BLaER1 treated with 17β-estradiol and CSF1 and Interleukin-3, amounts not matched to agents 10 nM and 100 nM (cell line): ENCODE data around the gene CCDC9B.

ENCODE experiments used
- H3K27ac ChIP-seq, 11 experiments: shearing (Covaris generic); formaldehyde crosslinking; 2 replicates each; pipeline ENCODE4 v1.8.1; 2022
- H3K27me3 ChIP-seq, 11 experiments: shearing (Covaris generic); formaldehyde crosslinking; 2 replicates each; pipeline ENCODE4 v1.8.1; 2022
- H3K36me3 ChIP-seq, 11 experiments: shearing (Covaris generic); formaldehyde crosslinking; 2 replicates each; pipeline ENCODE4 v1.8.1; 2022
- H3K4me1 ChIP-seq, 10 experiments: shearing (Covaris generic); formaldehyde crosslinking; 2 replicates each; pipeline ENCODE4 v1.8.1; 2022
- H3K4me2 ChIP-seq, 11 experiments: shearing (Covaris generic); formaldehyde crosslinking; 2 replicates each; pipeline ENCODE4 v1.8.1; 2022
- H3K4me3 ChIP-seq, 10 experiments: shearing (Covaris generic); formaldehyde crosslinking; 2 replicates each; pipeline ENCODE4 v1.8.1; 2022
- H3K9ac ChIP-seq, 11 experiments: shearing (Covaris generic); formaldehyde crosslinking; 2 replicates each; pipeline ENCODE4 v1.8.1; 2022
- H3K9me3 ChIP-seq, 11 experiments: shearing (Covaris generic); formaldehyde crosslinking; replicated peaks in 1 of 11; 2 replicates each; pipeline ENCODE4 v1.8.1; 2022
- H4K20me1 ChIP-seq, 11 experiments: shearing (Covaris generic); formaldehyde crosslinking; 2 replicates each; pipeline ENCODE4 v1.8.1; 2022
- Cebpa-rat ChIP-seq, 11 experiments: shearing (Covaris generic); IDR thresholded peaks; 2 replicates each; pipeline ENCODE4 v1.8.1; 2022

Gene CCDC9B

DNA sequence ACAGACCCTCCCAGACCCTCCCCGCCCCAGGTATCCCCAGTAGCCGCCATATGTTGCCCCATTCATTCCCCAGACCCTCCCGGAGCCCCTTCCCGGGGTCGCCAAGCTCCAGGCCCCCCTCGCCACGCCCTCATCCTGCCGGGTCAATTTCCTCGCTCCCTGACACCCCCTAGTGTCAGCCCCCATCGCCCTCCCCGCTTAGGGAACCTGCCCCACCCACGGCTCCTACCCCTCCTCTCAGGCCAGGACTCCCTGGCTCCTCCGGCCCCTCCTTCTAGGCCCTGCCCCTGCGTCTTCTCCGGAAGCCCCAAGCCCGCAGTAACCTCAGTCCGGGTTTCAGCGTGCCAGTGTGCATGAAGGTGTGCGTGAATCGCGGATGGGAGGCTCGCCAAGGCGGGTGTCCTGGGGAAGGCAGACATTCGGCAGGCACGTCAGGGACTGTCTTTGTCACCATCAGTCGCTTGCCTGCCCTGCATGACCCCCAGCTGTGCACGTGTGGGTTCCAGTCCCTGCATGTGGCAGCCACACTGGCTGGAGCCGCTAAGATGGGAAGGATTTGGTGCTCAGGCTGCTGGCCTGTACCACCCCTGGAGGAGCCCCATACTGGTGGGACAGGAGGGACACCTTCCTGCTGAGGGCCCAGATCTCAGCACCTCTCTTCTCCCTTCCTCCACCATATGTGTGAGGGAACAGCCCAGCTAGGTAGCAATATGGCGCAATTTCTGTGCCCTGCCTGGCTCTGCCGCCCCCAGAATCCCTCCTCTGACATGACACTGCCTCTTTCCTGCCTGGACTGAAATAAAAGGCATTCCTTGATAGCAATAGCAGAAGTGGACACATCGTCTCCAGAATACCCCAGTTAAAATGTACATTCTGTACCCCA lies 18.0 kb upstream of the CCDC9B start:
- H3K9ac ChIP-seq, result peak overlapping the region in 8 of 11 experiments; percentile 13 to 55 (median 44); a peak in 10 of 22 replicates
- H3K4me1 ChIP-seq, result peaks cover 10 to 34% (median 25%) of the 10 kb centered on the region in 10 experiments
- peak overlapping the region; percentile 51 to 78 (median 66) for H3K4me3 ChIP-seq
- no peaks in the 10 kb centered on the region for H3K36me3 ChIP-seq
- H3K4me2 ChIP-seq, result peak overlapping the region; percentile 81 to 99 (median 97)
- TF ChIP-seq Cebpa-rat (IDR thresholded peaks at IDR 0.05), result no peak; a peak in 1 of 22 replicates
- no peaks in the 10 kb centered on the region for H3K9me3 ChIP-seq
- peaks cover 0 to 39% (median 14%) of the 10 kb centered on the region in 11 experiments; a peak in 13 of 22 replicates for H4K20me1 ChIP-seq
- H3K27ac ChIP-seq, result no peak overlapping the region
- no peaks in the 10 kb centered on the region; a peak in 3 of 22 replicates for H3K27me3 ChIP-seq

DNA sequence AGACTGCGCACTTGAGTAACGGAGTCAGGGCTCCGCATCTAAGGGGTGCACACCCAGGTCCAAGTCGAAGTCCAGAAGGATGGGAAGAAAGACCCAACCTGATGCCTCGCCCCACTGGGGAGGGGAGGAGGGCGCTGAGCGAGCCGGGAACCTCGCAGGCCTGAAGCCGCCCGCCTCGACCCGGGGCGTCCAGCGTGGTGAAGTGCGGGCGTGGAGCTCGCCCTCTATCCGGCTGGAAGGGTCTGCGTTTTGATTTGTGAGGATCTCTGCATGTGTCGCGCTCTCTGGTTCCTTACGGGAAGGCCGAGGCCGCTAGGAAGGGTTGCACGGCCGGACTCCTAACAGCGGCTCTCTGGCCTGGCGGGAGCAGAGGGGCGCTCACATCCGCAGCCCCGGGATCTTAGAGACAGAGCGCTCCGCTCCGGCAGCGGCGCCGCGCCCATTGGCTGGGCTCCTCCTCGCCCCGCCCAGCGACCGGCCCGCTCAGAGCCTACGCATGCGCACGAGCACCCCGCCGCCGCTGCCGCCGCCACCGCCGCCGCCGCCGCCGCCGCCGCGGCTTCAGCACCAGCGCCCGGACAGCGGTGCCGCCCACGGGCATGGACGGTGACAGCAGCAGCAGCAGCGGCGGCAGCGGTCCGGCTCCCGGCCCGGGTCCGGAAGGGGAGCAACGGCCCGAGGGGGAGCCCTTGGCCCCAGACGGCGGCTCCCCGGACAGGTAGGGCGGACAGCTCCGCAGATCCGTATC lies 17.2 kb upstream of the CCDC9B start, which contains the start of gene DISP2:
Gene DISP2 (plus strand): TSS at position 497 of the 748 bp plus-strand sequence. CDS start 103 bp downstream, at position 600.
- Histone ChIP-seq H3K4me1 (peaks cover 10 to 34% (median 25%) of the 10 kb centered on the region in 10 experiments), H3K4me3 (peak within 1 kb of the TSS; percentile 51 to 78 (median 66)), H3K27me3 (no peaks in the 10 kb centered on the region; a peak in 3 of 22 replicates), H3K36me3 (no peaks in the 10 kb centered on the region), H3K4me2 (peak within 1 kb of the TSS; percentile 81 to 99 (median 97)), H3K9me3 (no peaks in the 10 kb centered on the region), H3K9ac (peak within 1 kb of the TSS in 9 of 11 experiments; percentile 13 to 58 (median 44); a peak in 11 of 22 replicates), H3K27ac (no peak within 1 kb of the TSS), H4K20me1 (peaks cover 0 to 39% (median 14%) of the 10 kb centered on the region in 11 experiments; a peak in 13 of 22 replicates)
- TF ChIP-seq Cebpa-rat (IDR thresholded peaks at IDR 0.05), result no peak

DNA sequence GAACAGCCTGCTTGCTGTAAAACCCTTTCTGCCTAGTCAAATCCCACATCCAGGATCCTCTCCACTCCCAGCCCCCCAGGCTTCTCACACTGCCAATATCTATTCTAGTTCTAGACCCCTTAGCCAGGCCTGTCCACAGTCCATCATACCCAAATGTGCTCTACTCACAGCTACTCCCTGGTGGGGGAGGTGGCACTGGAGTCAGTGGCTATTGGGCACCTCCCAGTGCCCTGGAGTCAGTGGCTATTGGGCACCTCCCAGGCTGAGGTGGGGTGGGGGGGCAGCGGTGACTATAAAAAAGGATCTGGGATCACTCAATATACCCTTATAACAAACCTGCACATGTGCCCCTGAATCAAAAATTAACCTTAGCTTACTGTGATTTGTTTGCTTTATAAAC lies 16.5 kb upstream of the CCDC9B start:
- Histone ChIP-seq H3K27me3 (no peaks in the 10 kb centered on the region; a peak in 3 of 22 replicates), H3K27ac (no peak overlapping the region), H3K4me3 (peak overlapping the region in 9 of 10 experiments; percentile 51 to 78 (median 65); a peak in 10 of 20 replicates), H3K9me3 (no peaks in the 10 kb centered on the region), H3K9ac (no peak overlapping the region), H3K36me3 (no peaks in the 10 kb centered on the region), H3K4me1 (peaks cover 10 to 34% (median 25%) of the 10 kb centered on the region in 10 experiments), H4K20me1 (peaks cover 0 to 38% (median 14%) of the 10 kb centered on the region in 11 experiments; a peak in 13 of 22 replicates), H3K4me2 (peak overlapping the region; percentile 81 to 99 (median 97))
- TF ChIP-seq Cebpa-rat (IDR thresholded peaks at IDR 0.05), result no peak

DNA sequence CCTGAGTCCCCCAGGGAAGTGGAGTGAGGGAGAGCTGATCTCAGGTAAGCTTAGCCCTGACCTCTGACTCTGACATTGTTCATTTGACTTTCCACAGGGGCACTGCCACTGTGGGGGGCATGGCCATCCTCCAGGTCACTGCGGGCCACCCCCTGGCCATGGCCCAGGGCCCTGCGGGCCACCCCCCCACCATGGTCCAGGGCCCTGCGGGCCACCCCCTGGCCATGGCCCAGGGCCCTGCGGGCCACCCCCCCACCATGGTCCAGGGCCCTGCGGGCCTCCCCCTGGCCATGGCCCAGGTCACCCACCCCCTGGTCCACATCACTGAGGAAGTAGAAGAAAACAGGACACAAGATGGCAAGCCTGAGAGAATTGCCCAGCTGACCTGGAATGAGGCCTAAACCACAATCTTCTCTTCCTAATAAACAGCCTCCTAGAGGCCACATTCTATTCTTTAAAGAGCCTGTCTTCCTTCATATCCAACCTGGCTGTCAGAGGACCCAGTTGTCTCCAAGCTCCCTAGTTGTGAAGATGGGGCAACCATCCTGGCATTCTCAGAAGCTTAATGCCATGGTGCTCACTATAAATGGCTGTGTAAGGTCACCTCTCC lies 15.3 kb upstream of the CCDC9B start:
- no peaks in the 10 kb centered on the region for H3K9me3 ChIP-seq
- 0 out of 22 replicates have a peak overlapping the region, but pooled peaks of 1 of the 11 experiments have one; percentile 17 for H3K4me2 ChIP-seq
- no peak overlapping the region for H3K27ac ChIP-seq
- H3K27me3 ChIP-seq, result no peaks in the 10 kb centered on the region; a peak in 3 of 22 replicates
- TF ChIP-seq Cebpa-rat (IDR thresholded peaks at IDR 0.05), result no peak
- H3K36me3 ChIP-seq, result no peaks in the 10 kb centered on the region
- H3K4me3 ChIP-seq, result no peak overlapping the region
- H3K4me1 ChIP-seq, result peaks cover 10 to 35% (median 25%) of the 10 kb centered on the region in 10 experiments
- no peak overlapping the region for H3K9ac ChIP-seq
- peaks cover 0 to 30% (median 11%) of the 10 kb centered on the region in 11 experiments; a peak in 13 of 22 replicates for H4K20me1 ChIP-seq

DNA sequence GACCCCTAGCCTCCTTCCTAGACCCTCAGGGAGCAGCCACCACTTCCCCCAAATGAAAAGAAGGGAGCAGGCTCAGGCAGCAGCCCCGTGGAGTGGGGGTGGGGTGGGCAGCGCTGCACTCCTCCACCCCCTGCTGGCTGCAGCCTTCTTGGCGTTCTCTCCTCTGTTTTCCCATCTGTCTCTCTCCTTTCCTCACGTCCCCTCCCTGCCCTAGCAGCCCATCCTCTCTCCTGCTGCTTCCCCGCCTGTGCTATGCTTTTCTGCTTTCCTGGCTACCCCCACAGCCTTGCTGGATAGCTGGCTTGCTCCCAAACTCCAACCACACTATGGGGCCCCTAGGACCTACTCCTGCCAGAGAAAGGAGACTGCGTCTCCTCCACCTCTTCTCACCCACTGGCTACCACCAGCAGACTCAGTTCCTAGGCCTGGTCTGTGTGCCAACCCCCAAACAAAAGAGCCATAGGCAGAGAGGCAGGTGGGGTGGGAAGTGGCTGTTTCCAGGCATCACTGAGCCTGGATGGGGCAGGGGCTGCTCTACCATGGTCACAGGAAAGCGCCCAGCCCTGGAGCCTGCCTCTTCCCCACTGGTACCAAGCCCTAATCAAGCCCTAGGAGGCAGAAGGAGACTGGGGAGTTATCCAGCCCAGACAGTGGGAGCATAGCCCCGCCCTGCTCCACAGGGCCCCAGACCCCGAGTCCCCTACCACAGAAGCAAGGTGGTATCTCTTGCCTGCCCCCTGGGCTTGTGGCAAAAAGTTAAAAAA lies 13.9 kb upstream of the CCDC9B start:
- H3K27ac ChIP-seq, result no peak overlapping the region
- H3K4me2 ChIP-seq, result peak overlapping the region in 7 of 11 experiments; percentile 8 to 61 (median 32); a peak in 8 of 22 replicates
- H3K9me3 ChIP-seq, result no peaks in the 10 kb centered on the region
- peaks cover 10 to 50% (median 39%) of the 10 kb centered on the region in 10 experiments for H3K4me1 ChIP-seq
- no peak for TF ChIP-seq Cebpa-rat (IDR thresholded peaks at IDR 0.05)
- H3K36me3 ChIP-seq, result no peaks in the 10 kb centered on the region
- H3K9ac ChIP-seq, result no peak overlapping the region
- peaks cover 0 to 19% (median 8%) of the 10 kb centered on the region in 11 experiments; a peak in 11 of 22 replicates for H4K20me1 ChIP-seq
- no peaks in the 10 kb centered on the region; a peak in 3 of 22 replicates for H3K27me3 ChIP-seq
- no peak overlapping the region for H3K4me3 ChIP-seq

DNA sequence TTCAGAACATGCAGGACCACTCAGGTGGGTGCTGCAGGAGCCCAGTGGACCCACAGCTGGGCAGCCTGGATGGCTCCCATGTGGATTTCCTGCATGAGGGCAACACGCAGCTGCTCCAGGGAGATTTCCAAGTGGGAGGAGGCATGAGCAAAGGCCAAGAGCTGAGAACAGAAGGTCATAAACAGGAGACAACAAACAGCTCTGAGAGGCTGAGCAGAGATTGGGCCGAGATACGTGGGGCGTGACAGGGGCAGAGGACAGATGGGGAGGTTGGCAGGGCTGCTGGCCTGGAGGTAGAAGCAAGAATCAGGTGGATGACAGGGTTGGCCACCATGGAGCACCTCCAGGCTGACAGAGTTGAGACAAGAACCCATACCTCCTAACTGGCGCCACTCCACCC lies 13.0 kb upstream of the CCDC9B start:
- no peak overlapping the region for H3K27ac ChIP-seq
- H4K20me1 ChIP-seq, result peaks cover 0 to 10% (median under 1%) of the 10 kb centered on the region in 11 experiments; a peak in 6 of 22 replicates
- no peak overlapping the region for H3K4me2 ChIP-seq
- no peaks in the 10 kb centered on the region for H3K9me3 ChIP-seq
- no peaks in the 10 kb centered on the region for H3K36me3 ChIP-seq
- no peaks in the 10 kb centered on the region; a peak in 1 of 22 replicates for H3K27me3 ChIP-seq
- H3K9ac ChIP-seq, result no peak overlapping the region
- peaks cover 4 to 50% (median 41%) of the 10 kb centered on the region in 10 experiments for H3K4me1 ChIP-seq
- H3K4me3 ChIP-seq, result no peak overlapping the region
- TF ChIP-seq Cebpa-rat (IDR thresholded peaks at IDR 0.05), result no peak

DNA sequence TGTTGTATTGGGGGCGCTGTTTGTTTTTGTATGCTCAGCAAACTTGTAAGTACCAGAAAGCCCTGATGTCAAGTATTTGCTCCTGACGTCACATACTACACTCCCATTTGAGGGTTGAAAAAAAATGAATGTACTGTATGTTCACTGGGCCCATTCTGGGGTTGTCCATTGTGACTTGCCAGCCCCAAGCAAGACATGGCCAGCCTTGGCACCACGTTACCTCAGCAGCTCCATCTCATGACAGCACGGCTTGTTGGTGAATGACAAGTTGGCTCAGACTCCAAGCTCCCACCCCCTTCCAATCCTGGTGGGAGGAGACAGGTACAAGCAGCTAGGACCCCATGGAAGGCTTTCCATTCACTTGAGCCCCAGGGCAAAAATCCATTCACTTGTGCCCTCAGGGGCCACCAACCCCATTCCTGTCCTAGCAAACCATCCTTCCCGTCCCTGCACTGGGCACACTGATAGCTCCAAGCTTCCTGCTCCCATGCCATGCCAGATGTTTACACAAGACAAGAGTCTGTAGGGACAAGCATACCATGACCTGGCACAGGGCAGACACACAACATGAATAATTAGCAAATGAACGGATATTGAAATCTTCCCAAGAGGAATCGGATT lies 11.7 kb upstream of the CCDC9B start:
- no peaks in the 10 kb centered on the region for H3K36me3 ChIP-seq
- H3K4me1 ChIP-seq, result peaks cover 7 to 48% (median 38%) of the 10 kb centered on the region in 10 experiments; a peak in 18 of 20 replicates
- no peak overlapping the region for H3K27ac ChIP-seq
- no peak overlapping the region for H3K4me2 ChIP-seq
- no peaks in the 10 kb centered on the region for H3K9me3 ChIP-seq
- no peak overlapping the region for H3K9ac ChIP-seq
- H3K27me3 ChIP-seq, result no peaks in the 10 kb centered on the region
- peaks cover 0 to 5% (median 0%) of the 10 kb centered on the region in 11 experiments; a peak in 2 of 22 replicates for H4K20me1 ChIP-seq
- no peak for TF ChIP-seq Cebpa-rat (IDR thresholded peaks at IDR 0.05)
- H3K4me3 ChIP-seq, result no peak overlapping the region
